A673 (cell line): ENCODE results near the gene SLC1A4. TPM values are rescaled to one million over a fixed set of nuclear protein-coding genes. Genes with fewer than 3 reads are reported as not detected.

ENCODE experiments used
- BruUV-seq: library from RNA; stranded (reverse); fragments of 400-500 nt; replicated peaks from 2 replicates; lab custom pipeline; 2021; lab: Mats Ljungman, UMichigan
- CTCF ChIA-PET: fragments of 300-600 bp; sonication (Branson Sonifier 250); formaldehyde crosslinking; loops from one replicate; lab custom pipeline; 2022; ENCODE audit warnings: antibody characterized with exemption; lab: Charles Lee
- POLR2A ChIA-PET: fragments of 300-600 bp; sonication (Branson Sonifier 250); formaldehyde crosslinking; loops from one replicate; lab custom pipeline; 2022; ENCODE audit warnings: antibody characterized with exemption; ENCODE audit not compliant: low non-redundant PET; lab: Charles Lee
- DNase-seq: peaks from one replicate; pipeline ENCODE4 v3.0.0-alpha.2; 2015; ENCODE audit warnings: low spot score
- H3K27ac ChIP-seq: fragments of 200-600 bp; sonication (generic); 2 replicates; pipeline ENCODE4 v1.5.1; 2016; ENCODE audit warnings: mixed run types, low read depth, mild to moderate bottlenecking, mixed read lengths, antibody characterized with exemption, low read length; ENCODE audit not compliant: poor library complexity, severe bottlenecking
- H3K27me3 ChIP-seq: fragments of 200-600 bp; sonication (generic); replicated peaks from 2 replicates; pipeline ENCODE4 v1.6.1; 2017; ENCODE audit warnings: mixed run types, low read depth, mild to moderate bottlenecking, mixed read lengths, antibody characterized with exemption, low read length; ENCODE audit not compliant: insufficient read depth, poor library complexity
- H3K36me3 ChIP-seq: fragments of 200-600 bp; sonication (generic); 2 replicates; pipeline ENCODE4 v1.6.1; 2016; ENCODE audit warnings: mixed run types, mild to moderate bottlenecking, mixed read lengths, antibody characterized with exemption, low read length; ENCODE audit not compliant: insufficient read depth, poor library complexity, severe bottlenecking
- H3K4me1 ChIP-seq: fragments of 200-600 bp; sonication (generic); 2 replicates; pipeline ENCODE4 v1.6.1; 2017; ENCODE audit warnings: mixed run types, mild to moderate bottlenecking, mixed read lengths, antibody characterized with exemption, low read length; ENCODE audit not compliant: insufficient read depth, poor library complexity, severe bottlenecking
- H3K4me3 ChIP-seq: fragments of 200-600 bp; sonication (generic); 2 replicates; pipeline ENCODE4 v1.5.1; 2016; ENCODE audit warnings: low read depth, mixed run types, mild to moderate bottlenecking, mixed read lengths, low read length; ENCODE audit not compliant: poor library complexity, severe bottlenecking
- H3K9me3 ChIP-seq: fragments of 200-600 bp; sonication (generic); 2 replicates; pipeline ENCODE4 v1.6.1; 2016; ENCODE audit warnings: mixed run types, low read depth, mild to moderate bottlenecking, mixed read lengths, antibody characterized with exemption, low read length; ENCODE audit not compliant: poor library complexity, severe bottlenecking
- EZH2 ChIP-seq: fragments of 200-600 bp; sonication (generic); IDR thresholded peaks from 2 replicates; pipeline ENCODE4 v1.6.1; 2017; ENCODE audit warnings: borderline replicate concordance, low read depth, mild to moderate bottlenecking, mixed read lengths, antibody characterized with exemption, low read length; ENCODE audit not compliant: poor library complexity, severe bottlenecking
- intact Hi-C: fragments of 100-400 bp; cut with micrococcal nuclease; formaldehyde crosslinking; loops from one replicate; pipeline ENCODE4 v1.10.0; 2022; ENCODE audit not compliant: unreplicated experiment
- total RNA-seq: library from RNA; stranded (reverse); gene quantifications from 2 replicates; pipeline ENCODE4 v1.2.3, GENCODE V29; 2021
- TF ChIP-seq, protein P1 (sequence below): fragments of 300-800, 200-600 bp; sonication (generic); conservative IDR thresholded peaks from 2 replicates; pipeline ENCODE4 v1.5.1; 2017; ENCODE audit warnings: low read depth, mild to moderate bottlenecking, antibody characterized with exemption, low read length, moderate library complexity, mixed read lengths

The SLC1A4 gene
- total RNA-seq, 1 experiment from 2014 or later, result 78.1 TPM

DNA sequence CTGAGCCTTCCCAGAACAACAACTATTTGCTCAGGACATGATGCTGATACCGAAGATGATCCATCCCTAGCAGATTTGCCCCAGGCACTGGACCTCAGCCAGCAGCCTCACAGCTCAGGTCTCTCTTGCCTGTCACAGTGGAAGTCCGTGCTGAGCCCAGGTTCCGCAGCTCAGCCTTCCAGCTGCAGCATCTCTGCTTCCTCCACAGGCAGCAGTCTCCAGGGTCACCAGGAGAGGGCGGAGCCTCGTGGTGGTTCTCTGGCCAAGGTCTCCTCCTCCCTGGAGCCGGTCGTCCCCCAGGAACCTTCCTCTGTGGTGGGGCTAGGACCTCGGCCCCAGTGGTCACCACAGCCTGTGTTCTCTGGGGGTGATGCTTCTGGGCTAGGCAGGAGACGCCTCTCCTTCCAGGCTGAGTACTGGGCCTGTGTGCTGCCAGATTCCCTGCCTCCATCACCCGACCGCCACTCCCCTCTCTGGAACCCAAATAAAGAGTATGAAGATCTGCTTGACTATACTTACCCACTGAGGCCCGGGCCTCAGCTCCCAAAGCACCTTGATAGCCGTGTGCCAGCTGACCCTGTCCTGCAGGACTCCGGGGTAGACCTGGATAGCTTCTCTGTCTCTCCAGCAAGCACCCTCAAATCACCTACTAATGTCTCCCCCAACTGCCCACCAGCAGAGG lies 82.4 kb downstream of the SLC1A4 start:
- DNase-seq, result no peak

DNA sequence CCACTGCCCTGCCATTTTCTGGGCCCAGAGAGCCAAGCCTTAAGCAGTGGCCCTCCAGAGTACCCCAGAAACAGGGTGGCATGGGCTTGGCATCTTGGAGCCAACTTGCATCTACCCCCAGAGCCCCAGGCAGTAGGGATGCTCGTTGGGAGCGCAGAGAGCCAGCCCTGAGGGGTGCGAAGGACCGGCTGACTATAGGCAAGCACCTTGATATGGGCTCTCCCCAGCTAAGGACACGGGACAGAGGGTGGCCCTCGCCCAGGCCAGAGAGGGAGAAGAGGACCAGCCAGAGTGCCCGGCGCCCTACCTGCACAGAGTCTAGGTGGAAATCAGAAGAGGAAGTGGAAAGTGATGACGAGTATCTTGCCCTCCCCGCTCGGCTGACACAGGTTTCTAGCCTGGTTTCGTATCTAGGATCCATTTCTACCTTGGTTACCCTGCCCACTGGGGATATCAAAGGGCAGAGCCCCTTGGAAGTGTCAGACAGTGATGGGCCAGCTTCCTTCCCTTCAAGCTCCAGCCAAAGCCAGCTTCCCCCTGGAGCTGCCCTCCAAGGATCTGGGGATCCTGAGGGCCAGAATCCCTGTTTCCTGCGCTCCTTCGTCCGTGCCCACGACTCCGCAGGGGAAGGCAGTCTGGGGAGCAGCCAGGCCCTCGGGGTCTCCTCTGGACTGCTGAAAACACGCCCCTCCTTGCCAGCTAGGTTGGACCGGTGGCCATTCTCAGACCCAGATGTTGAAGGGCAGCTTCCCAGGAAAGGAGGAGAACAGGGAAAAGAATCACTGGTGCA lies 83.2 kb downstream of the SLC1A4 start:
- H3K27ac ChIP-seq, result no peak overlapping the region
- DNase-seq, result no peak
- H3K4me3 ChIP-seq, result no peak overlapping the region
- BruUV-seq, result no TSS peak
- no peaks in the 10 kb centered on the region for H3K4me1 ChIP-seq
- no peaks in the 10 kb centered on the region for H3K27me3 ChIP-seq
- TF ChIP-seq, protein P1, sequence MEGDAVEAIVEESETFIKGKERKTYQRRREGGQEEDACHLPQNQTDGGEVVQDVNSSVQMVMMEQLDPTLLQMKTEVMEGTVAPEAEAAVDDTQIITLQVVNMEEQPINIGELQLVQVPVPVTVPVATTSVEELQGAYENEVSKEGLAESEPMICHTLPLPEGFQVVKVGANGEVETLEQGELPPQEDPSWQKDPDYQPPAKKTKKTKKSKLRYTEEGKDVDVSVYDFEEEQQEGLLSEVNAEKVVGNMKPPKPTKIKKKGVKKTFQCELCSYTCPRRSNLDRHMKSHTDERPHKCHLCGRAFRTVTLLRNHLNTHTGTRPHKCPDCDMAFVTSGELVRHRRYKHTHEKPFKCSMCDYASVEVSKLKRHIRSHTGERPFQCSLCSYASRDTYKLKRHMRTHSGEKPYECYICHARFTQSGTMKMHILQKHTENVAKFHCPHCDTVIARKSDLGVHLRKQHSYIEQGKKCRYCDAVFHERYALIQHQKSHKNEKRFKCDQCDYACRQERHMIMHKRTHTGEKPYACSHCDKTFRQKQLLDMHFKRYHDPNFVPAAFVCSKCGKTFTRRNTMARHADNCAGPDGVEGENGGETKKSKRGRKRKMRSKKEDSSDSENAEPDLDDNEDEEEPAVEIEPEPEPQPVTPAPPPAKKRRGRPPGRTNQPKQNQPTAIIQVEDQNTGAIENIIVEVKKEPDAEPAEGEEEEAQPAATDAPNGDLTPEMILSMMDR, result no peak
- no peak for TF ChIP-seq EZH2
- ChIA-PET POLR2A (no interaction called here), CTCF (interaction anchor here (1.1 kb wide), 1 partner anchor 97 kb away, joined by 4 read pairs; no protein-coding TSS in a partner anchor)
- intact Hi-C loops, result no loop called here
- H3K36me3 ChIP-seq, result peaks cover 44% of the 10 kb centered on the region
- H3K9me3 ChIP-seq, result no peaks in the 10 kb centered on the region

More for the DNA sequence above, 82.4 kb downstream of the SLC1A4 start:
- POLR2A ChIA-PET, result no interaction called here
- Histone ChIP-seq H3K4me1 (no peaks in the 10 kb centered on the region), H3K27me3 (no peaks in the 10 kb centered on the region), H3K4me3 (no peak overlapping the region), H3K9me3 (no peaks in the 10 kb centered on the region), H3K36me3 (peaks cover 44% of the 10 kb centered on the region), H3K27ac (no peak overlapping the region)
- CTCF ChIA-PET, result no interaction called here
- no TSS peak for BruUV-seq
- TF ChIP-seq, protein P1, result no peak
- no peak for TF ChIP-seq EZH2
- intact Hi-C loops, result no loop called here

Other genes with a start within 250 kb of the SLC1A4 start
- 10.1 and 13.4 TPM in 2 replicates for gene CEP68, start 67.0 kb downstream of the SLC1A4 start, total RNA-seq
- gene RAB1A, start 140.7 kb downstream of the SLC1A4 start, total RNA-seq, result 119 and 122 TPM in 2 replicates
- 235 and 253 TPM in 2 replicates for gene ACTR2, start 238.4 kb downstream of the SLC1A4 start, total RNA-seq